ENCODE data around the gene PITPNC1. TPM values are rescaled to one million over a fixed set of nuclear protein-coding genes. Genes with fewer than 3 reads are reported as not detected.

The PITPNC1 gene
- total RNA-seq, 1 donor from 2014 or later = 13.0 TPM

- TF ChIP-seq, protein P1, sequence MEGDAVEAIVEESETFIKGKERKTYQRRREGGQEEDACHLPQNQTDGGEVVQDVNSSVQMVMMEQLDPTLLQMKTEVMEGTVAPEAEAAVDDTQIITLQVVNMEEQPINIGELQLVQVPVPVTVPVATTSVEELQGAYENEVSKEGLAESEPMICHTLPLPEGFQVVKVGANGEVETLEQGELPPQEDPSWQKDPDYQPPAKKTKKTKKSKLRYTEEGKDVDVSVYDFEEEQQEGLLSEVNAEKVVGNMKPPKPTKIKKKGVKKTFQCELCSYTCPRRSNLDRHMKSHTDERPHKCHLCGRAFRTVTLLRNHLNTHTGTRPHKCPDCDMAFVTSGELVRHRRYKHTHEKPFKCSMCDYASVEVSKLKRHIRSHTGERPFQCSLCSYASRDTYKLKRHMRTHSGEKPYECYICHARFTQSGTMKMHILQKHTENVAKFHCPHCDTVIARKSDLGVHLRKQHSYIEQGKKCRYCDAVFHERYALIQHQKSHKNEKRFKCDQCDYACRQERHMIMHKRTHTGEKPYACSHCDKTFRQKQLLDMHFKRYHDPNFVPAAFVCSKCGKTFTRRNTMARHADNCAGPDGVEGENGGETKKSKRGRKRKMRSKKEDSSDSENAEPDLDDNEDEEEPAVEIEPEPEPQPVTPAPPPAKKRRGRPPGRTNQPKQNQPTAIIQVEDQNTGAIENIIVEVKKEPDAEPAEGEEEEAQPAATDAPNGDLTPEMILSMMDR (IDR thresholded peaks at IDR 0.05; ENCODE audit: insufficient read depth, low read length, poor library complexity, severe bottlenecking) = no peak
- no peaks in the 10 kb centered on the region for H3K27me3 ChIP-seq (ENCODE audit: control insufficient read depth, insufficient read depth, low read length)
- peaks cover 2% of the 10 kb centered on the region for H3K36me3 ChIP-seq (ENCODE audit: control insufficient read depth, insufficient read depth, low read length)
- no peak overlapping the region for H3K4me3 ChIP-seq (ENCODE audit: low read depth, low read length)
- DNase-seq (ENCODE audit: low read depth) = no peak
Measured at GRCh38 chr17:67571478-67571877, 194.4 kb downstream of the PITPNC1 start.

DNA sequence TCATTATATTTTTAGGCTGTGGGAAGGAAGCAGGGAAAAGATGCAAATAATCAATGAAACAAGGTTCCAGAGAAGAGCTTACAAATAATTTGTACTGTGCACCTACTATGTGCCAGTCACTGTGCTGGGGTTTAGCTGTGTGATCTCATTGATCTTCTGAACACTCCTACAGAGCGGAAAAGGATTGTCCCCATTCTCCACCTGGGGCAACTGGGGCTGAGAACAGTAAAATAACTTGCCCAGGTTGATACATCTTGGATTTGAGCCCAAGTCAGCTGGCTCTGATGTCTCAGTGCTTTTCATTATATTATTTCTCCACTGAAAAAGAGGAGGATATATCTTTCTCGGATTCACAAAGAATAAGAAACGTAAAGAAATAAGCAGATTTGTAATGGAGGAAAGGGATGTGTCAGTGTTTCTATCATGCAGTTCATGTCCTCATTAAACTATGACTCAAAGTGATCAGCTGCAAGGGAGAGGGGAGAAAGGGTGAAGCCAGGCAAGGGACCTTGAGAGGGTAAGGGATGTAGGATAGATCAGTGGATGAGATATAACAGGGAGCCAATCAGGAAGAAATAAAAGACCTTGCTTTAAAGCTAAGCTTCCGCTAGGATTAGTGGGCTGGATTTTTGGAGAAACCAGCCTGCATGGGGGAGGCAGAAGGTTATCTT lies 197.0 kb downstream of the PITPNC1 start:
- TF ChIP-seq, protein P1 (IDR thresholded peaks at IDR 0.05; ENCODE audit: insufficient read depth, low read length, poor library complexity, severe bottlenecking) = no peak
- Histone ChIP-seq H3K36me3 (ENCODE audit: control insufficient read depth, insufficient read depth, low read length) (peaks cover 2% of the 10 kb centered on the region), H3K27me3 (ENCODE audit: control insufficient read depth, insufficient read depth, low read length) (no peaks in the 10 kb centered on the region), H3K4me3 (ENCODE audit: low read depth, low read length) (no peak overlapping the region)
- DNase-seq (ENCODE audit: low read depth) = no peak

DNA sequence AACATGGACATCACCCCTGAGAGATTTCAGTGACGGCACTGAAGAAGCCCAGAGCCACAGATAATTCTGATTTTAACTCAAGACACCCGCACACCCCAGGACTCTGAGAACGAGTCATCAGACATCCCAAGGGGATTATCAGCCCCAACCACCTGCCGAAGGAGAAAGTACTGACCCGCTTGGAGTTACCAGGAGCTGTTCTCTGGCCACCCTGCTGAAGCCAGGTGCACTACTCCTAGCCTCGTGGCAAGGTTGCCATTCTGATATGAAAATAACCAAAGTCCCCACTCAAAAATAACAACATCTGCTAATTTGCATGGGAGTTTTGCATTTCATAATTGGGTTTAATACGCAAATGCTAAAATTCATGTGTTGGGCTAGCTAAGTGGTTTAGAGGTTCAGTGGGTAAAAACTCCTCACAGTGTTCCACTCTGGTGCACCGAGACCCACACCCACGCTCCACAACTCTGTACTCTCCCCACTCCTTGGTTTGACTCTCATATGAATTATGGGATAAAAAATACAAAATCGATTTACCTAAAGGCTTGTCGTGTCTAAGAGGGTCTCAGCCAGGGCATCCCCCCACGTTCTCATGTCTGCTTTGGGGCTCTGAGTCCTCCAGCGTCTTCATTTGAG lies 197.7 kb downstream of the PITPNC1 start:
- H3K27me3 ChIP-seq (ENCODE audit: control insufficient read depth, insufficient read depth, low read length) = no peaks in the 10 kb centered on the region
- TF ChIP-seq, protein P1 (IDR thresholded peaks at IDR 0.05; ENCODE audit: insufficient read depth, low read length, poor library complexity, severe bottlenecking) = no peak
- H3K4me3 ChIP-seq (ENCODE audit: low read depth, low read length) = no peak overlapping the region
- DNase-seq (ENCODE audit: low read depth) = no peak
- H3K36me3 ChIP-seq (ENCODE audit: control insufficient read depth, insufficient read depth, low read length) = peaks cover 2% of the 10 kb centered on the region

DNA sequence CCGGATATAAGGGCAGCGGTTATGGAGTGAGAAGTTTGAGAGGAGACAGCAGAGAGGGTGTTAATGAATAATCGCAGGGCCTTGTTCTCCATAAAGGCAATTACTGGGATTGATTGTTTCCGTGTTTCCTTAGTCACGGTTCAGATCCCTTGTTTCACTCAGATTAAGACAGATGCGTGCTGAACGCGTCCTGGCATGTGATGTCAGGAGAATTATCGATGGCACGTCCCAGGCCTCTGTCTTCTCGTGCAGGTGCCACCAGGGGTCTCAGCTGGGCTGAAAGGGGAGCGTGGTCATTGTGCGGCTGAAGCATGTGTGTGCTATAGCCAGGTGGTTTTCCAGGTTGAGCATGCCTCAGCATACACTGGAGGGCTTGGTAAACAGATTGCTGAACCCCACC lies 198.2 kb downstream of the PITPNC1 start:
- H3K27me3 ChIP-seq (ENCODE audit: control insufficient read depth, insufficient read depth, low read length) = no peaks in the 10 kb centered on the region
- H3K4me3 ChIP-seq (ENCODE audit: low read depth, low read length) = no peak overlapping the region
- DNase-seq (ENCODE audit: low read depth) = peak; percentile 49
- TF ChIP-seq, protein P1 (IDR thresholded peaks at IDR 0.05; ENCODE audit: insufficient read depth, low read length, poor library complexity, severe bottlenecking) = peak; percentile 41
- H3K36me3 ChIP-seq (ENCODE audit: control insufficient read depth, insufficient read depth, low read length) = no peaks in the 10 kb centered on the region

- Histone ChIP-seq H3K36me3 (ENCODE audit: control insufficient read depth, insufficient read depth, low read length) (no peaks in the 10 kb centered on the region), H3K27me3 (ENCODE audit: control insufficient read depth, insufficient read depth, low read length) (no peaks in the 10 kb centered on the region), H3K4me3 (ENCODE audit: low read depth, low read length) (no peak overlapping the region)
- TF ChIP-seq, protein P1 (IDR thresholded peaks at IDR 0.05; ENCODE audit: insufficient read depth, low read length, poor library complexity, severe bottlenecking) = no peak
- no peak for DNase-seq (ENCODE audit: low read depth)
Measured at GRCh38 chr17:67576471-67577115, 199.5 kb downstream of the PITPNC1 start.

All from kidney epithelial cell (primary cell).